ENCODE data around the gene SERINC5.
A peak's percentile ranks its signal among the peaks of the same experiment; 100 is the strongest.

SERINC5 gene

DNA sequence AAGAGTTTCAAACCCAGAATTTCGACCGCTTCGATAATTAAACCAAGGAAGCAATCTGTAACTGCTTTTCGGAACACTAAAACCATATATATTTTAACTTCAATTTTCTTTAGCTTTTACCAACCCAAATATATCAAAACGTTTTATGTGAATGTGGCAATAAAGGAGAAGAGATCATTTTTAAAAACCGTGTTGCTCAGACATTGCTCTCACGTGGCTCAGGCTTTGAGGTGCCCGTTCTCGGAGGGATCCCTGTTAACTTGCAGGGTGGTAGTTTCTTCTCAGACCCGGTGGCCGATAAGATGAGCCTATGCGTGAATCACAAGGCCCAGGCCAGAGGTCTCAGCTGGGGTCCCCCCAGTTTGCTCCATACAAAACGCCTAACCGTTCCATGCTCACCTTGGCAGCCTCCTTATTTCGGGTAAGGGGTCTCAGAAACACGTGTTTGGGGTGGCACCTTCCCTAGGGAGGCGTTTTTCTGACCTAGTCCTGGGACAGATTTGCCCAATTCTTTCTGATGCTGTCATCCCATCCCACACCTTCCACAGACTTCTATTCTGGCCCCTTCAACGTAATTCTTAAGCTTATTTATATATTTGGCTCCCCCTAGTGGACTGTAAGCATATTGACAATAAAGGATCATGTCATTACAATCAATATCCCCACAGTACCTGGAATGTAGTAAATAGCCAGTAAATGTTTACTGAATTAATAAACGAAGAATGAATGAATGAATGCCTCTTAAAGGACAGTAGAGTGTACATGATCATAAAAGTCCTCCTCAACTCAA is 172.6 kb downstream of the SERINC5 start:
- peak; percentile 84 for DNase-seq

DNA sequence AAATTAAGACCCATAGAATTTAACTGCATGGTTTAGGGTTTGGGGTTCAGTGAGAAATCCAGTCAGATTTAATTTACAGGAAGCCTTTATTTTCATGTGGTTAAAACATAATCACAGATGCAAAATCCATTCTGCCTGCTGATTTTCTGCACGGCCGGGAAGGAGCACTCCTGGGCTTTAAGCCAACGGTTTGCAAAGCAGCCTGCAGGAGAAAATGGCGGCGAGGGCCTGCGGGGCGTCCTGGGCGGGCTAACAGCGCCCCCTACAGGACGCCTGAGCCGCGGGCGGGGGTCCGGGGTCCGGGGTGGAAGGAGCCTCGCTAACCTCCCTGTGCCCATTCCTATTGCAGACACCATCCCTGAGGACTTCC is 173.1 kb downstream of the SERINC5 start:
- DNase-seq = peak; percentile 60

DNA sequence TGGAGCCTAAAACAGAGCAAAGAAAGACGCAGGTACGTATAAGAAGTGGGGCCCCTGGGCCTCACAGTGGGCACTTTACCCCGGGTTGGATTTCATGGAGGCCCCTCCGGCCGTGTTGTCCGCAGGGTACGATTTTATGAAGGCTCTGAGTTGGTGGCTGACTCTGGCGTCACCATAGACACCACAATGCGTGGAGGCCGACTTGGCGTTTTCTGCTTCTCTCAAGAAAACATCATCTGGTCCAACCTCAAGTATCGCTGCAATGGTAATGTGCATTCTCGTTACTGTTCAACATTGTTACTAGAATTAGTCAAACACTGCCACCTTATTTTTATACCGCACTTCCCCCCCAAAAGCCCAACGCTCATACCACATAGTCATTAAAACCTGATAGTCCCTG is 173.6 kb downstream of the SERINC5 start:
- no peak for DNase-seq

DNA sequence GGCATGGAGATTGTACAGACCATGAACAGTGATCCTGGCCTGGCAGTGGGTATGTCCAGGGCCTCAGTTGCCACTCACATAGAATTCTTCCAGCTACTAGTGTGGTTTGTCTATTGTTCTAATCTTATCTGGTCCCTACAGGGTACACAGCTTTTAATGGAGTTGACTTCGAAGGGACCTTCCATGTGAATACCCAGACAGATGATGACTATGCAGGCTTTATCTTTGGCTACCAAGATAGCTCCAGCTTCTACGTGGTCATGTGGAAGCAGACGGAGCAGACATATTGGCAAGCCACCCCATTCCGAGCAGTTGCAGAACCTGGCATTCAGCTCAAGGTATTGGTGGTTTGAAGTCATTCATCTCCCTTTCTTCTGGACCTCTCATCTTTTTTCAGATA is 176.9 kb downstream of the SERINC5 start:
- DNase-seq = no peak

DNA sequence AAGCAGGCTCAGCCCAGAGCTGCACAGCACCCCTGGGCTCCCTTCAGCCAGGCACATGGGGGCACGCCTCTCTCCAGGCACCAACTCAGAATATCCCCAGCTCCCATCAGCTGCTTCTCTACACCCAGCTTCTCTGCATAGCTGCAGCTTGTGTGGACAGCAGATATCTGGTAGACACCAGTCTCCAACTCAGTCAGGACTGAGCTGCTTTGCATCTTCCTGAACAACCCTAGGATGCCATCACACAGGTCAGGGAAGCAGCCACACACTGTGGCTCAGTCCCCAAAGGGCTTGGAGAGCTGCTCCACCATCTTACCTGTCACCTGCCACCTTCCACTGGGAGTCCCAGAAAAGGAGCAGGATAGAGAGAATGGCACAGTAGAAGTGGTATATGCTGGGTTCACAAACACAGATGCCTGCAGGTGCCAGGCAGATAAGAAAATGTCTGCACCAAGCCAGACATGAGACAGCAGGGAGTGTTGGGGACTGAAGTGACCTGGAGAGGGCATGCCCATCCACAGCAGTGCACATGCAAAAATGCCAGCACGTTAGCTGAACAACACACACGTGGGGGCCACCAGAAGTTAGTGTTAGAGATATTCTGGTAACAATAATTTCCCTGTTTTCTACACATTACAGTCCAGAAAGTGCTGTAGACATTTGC is 178.7 kb downstream of the SERINC5 start:
- no peak for DNase-seq

DNA sequence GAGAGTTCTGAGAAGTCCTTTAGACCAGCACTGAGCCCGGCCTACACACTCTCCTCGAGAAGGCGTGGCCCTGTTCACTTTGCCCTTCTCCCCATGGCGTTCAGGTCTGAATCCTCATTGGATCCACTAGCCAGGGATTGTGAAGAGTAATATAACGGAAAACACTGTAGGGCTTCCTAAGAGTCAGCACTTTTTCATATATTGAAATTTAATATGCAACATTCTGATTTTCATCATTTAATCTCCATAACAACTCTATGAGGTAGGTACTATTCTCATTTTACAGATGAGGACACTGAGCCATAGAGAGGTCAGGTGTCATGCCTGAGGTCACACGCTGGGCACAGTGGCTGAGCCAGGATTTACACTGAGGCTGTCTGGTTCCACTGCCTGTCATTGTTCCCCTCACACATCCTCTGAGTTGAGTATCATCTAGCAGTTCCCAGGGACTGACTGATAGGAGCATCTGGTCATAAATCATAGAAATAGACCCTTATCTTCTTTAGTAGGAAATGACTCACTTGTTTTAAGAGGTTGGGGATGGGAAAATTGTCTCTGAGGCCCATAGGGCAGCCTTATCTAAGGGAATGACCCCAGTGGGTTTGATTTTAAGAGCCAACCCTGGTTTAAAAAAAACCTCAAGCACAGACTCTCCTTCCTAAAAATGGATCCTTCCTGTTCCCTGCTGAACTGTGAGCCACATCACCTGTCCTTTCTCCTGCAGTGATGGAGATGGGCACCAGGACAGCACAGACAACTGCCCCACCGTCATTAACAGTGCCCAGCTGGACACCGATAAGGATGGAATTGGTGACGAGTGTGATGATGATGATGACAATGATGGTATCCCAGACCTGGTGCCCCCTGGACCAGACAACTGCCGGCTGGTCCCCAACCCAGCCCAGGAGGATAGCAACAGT is 179.5 kb downstream of the SERINC5 start:
- DNase-seq = no peak

DNA sequence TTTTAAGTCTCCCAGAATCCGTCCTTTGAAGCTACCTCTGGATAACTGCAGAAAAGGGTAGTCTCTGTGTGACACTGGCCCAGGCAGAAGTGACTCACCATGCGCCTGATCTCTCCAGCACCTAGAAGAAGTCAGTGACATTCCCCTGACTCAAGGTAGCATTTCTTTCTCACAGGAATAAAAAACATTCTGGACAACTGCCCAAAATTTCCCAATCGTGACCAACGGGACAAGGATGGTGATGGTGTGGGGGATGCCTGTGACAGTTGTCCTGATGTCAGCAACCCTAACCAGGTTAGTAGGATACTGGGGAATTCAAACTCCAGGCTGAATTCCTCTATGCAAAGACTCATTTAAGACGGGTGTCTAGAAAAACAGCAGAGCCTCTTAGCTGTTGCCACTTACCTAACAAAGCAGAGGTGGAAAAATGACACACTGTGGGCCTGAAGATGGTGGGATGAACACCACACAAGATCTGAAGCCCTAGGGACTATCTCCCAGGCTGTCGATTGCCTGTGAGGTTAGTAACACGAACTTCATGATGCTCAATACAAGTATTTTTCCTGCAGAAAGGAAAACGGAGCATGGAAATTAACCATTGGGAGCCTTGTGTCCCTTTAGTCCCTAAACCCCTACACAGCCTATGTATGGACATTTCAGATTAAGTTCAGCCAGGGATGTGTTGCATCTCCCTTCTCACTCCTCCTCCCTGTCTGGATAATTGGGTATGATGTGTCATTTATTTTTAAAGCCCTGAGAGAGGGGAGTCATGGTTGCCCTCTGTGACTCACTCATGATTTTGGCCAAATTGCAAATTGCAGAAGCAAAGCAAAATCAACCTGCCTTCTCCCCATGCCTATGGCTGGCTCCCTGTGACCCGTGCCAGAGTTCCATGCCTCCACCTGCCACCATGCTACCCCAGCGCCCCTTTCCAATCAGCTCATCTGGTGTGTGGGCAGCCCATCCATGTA is 183.5 kb downstream of the SERINC5 start:
- no peak for DNase-seq

DNA sequence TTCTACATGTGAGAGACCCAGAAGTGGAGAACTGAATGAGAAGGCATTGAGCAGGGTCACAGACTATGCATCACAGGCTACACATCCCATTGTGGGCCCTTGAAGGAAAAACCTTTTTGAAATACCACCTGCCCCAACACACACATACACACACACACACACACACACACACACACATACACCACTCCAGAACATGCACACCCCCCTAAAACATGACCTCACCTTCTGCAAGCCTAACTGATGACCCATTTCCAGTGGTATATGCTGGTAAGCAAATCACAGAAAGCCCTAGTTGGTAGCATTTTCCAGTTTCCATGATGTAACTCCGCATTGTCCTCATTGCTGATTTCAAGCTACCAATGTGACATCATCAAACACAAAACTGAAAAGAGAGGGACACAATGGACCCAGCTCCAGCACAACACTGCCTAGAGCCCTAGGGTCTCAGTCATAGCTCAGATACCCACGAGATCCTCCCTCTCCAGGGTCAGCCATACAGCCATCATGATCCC is 184.3 kb downstream of the SERINC5 start:
- no peak for DNase-seq

DNA sequence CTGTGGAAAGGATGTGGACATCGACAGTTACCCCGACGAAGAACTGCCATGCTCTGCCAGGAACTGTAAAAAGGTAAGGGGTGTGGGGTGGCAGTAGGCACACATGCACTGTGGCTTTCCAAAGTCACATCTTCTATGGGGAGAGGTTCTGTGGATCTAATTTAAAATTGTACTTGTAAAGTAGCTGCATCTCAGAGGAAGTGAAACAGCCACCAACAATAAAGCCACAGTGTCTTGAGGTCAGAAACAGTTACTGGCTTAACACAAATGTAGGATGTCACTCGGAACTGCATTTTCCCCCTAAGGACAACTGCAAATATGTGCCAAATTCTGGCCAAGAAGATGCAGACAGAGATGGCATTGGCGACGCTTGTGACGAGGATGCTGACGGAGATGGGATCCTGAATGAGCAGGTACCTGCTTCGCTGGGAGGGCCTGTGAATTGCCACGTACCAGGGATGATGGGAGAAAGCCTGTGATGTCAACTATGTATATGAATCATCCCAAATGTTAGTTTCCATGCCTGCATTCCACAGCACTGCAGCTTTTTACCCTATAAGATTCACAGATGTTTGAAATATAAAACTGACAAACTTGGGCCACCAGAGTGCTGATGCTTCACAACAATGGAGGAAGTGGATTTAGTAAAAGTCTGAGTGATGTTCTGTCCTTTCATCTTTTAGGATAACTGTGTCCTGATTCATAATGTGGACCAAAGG is 185.4 kb downstream of the SERINC5 start:
- peak; percentile 13 for DNase-seq

DNA sequence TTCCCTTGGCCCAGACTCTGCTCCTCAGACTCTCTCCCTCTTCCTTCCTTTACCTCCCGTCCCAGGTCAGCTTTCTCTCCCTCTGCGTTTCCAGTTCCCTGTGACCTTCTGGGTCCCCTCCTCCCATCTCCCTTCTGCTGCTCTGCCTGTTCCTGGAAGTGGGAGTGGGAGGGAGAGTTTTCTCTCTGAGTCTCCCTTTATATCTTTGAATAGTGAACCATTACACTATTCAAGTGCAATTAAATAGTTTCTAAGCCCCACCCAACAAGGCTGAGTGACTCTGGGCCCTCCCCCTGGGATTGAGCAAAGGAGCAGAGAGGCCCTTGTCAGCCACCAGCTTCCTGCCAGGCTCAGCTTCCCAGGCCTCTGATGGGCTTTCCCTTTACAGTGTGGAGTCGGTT is 185.9 kb downstream of the SERINC5 start:
- peak; percentile 35 for DNase-seq

DNA sequence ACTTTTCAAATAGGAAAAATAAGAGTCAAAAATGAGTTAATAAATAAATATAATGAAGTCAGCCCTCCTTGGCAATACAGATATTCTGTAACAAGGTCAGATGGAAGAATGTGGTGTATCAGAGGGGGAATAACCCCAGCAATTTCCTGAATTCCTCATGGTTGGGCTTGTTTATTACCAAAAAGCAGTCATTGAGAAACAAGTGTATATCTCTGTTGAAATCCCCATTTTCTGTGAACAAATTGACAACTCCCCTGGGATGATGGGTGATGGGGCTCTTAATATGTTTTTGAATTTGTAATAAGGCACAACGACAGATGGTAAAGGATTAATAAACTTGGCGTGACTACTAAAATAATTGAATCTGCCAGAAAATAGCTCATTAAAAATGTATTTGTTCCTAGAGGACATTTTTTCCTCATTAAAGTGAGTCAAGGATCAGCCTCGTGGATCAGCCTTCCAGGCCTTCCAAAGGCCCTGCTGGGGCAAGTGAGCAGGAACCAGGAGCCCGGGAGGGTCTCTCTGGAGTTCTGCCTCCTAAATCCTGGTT is 186.5 kb downstream of the SERINC5 start:
- DNase-seq = peak; percentile 12

DNA sequence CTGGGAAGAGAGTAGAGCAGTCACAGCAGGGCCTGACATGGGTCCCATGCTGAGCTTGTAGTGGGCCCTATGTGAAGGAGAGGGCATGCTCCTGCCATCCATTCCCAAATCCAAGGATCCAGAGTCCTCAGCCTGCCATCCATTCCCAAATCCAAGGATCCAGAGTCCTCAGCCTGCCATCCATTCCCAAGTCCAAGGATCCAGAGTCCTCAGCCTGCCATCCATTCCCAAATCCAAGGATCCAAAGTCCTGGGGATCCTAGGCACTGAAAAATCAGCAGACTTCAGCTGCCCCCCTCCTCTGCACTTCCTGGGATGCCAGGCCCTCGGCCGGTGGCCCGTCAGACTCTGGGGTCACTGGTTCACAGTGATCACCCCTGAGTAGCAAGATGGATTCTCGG is 187.1 kb downstream of the SERINC5 start:
- DNase-seq = no peak

DNA sequence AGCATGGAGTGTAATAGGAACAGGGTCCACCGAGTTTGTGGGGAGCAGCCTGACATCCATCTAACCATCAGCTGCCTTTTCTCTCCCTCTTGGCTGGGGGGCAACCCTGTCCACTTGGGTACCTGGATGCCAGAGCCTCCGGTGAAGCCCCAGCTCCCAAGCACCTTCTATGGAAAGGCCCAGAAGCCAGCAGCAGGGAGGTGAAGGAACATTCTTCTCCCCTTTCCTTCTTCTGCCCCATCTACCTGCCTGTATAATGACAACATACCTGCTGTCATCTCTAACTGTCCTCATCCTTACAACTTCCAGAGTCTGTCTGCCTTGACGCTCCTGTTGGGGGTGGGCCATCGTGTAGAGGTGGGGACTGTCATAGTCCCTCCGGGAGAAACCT is 187.6 kb downstream of the SERINC5 start:
- no peak for DNase-seq

DNA sequence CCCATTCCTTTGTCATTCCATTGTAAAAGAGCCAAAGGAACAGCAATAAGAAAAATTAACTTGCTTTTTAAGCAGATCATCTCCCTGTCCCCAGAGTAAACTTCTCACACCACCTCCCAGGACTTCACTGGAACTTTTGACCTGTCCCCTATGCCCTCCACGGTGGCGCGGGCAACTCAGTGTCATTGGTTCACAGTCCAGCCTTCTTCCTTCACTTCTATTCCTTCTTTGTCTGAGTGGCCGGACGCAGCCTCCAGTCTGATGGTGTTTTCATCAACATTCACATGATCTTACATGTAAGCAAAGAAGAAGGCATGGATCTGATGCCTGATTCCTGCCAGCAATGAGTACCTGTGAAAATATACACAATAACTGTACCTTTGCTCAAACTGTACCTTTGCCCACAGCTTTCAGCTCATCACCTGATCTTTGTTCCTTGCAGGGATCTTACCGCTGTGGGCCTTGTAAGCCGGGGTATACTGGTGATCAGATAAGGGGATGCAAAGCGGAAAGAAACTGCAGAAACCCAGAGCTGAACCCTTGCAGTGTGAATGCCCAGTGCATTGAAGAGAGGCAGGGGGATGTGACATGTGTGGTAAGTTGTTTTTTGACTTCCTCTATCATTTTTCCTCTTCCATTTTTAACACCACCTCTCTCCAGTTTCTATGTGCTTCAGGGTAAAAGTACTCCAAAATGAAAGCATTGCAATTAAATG is 188.2 kb downstream of the SERINC5 start:
- no peak for DNase-seq

DNA sequence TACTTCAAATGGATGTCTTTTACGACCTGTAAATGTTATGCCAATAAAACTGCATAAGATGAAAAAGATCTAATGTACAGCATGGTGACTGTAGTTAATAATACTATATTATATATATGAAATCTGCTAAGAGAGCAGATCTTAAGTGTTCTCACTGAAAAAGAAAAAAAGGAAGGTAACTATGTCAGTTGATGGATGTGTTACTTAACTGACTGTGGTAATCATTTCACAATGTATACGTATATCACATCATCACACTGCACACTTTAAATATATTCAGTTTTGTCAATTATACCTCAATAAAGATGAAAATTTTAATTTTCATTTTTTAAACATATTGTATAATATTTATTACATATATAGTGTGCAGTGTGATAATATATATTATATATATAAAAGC is 188.8 kb downstream of the SERINC5 start:
- DNase-seq = peak; percentile 9

DNA sequence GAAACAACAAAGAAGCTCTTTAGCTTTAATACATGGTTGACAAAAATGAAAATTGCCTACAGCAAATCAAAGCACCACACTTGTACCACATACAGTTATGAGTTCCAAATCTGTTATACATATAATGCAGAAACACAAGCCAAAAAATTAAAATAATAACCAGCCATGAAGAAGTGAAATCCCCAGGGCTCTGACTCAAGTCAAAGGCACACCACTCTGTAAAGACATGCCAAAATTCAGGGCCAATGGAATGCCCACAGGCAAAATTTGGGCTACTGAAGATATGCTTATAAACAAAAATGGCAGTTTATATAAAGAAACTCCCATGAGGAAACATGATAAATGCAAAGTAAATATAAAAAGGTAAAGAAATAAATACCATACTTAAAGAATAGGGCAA is 191.7 kb downstream of the SERINC5 start:
- DNase-seq = no peak
